HepG2 (cell line): ENCODE results near the gene CLPSL2. TPM values are rescaled to one million over a fixed set of nuclear protein-coding genes. Genes with fewer than 3 reads are reported as not detected.
A peak's percentile ranks its signal among the peaks of the same experiment; 100 is the strongest.

ENCODE experiments used
- ATF7-NPFF ChIP-seq: sonication (generic); formaldehyde crosslinking; IDR thresholded peaks from 2 replicates; pipeline ENCODE4 v1.8.1; 2023; ENCODE audit warnings: mild to moderate bottlenecking, low read depth, missing genetic modification reagents, moderate library complexity
- ELF1 ChIP-seq: sonication (generic); formaldehyde crosslinking; IDR thresholded peaks from 2 replicates; pipeline ENCODE4 v1.4.0; 2020; ENCODE audit warnings: missing genetic modification reagents
- FOXO1 ChIP-seq: sonication (generic); formaldehyde crosslinking; IDR thresholded peaks from 2 replicates; pipeline ENCODE4 v1.4.0; 2020; ENCODE audit warnings: missing genetic modification reagents
- MYC ChIP-seq: sonication (generic); formaldehyde crosslinking; IDR thresholded peaks from 2 replicates; pipeline ENCODE4 v1.9.0; 2021; ENCODE audit warnings: missing genetic modification reagents, borderline replicate concordance
- PAXIP1 ChIP-seq: sonication (generic); formaldehyde crosslinking; conservative IDR thresholded peaks from 2 replicates; pipeline ENCODE4 v1.4.0; 2020; ENCODE audit warnings: mild to moderate bottlenecking, missing genetic modification reagents, moderate library complexity
- PPARG ChIP-seq: conservative IDR thresholded peaks from 2 replicates; pipeline ENCODE4 v1.6.1; 2016; ENCODE audit warnings: missing biosample characterization, missing genetic modification reagents
- RBM39 ChIP-seq: fragments of 200-400 bp; formaldehyde crosslinking; IDR thresholded peaks from one replicate; pipeline ENCODE4 v1.6.1; 2018; ENCODE audit warnings: antibody characterized with exemption, mild to moderate bottlenecking, low read depth, low read length; ENCODE audit not compliant: poor library complexity, severe bottlenecking
- SCMH1 ChIP-seq: sonication (generic); formaldehyde crosslinking; IDR thresholded peaks from 2 replicates; pipeline ENCODE4 v1.9.0; 2021; ENCODE audit warnings: missing genetic modification reagents, mild to moderate bottlenecking, borderline replicate concordance
- SOX6 ChIP-seq, 2 experiments: fragments of 450-650 bp in 1 of 2; sonication (generic) in 1 of 2; formaldehyde crosslinking in 1 of 2; IDR thresholded peaks; 2 replicates each; pipeline versions ENCODE4 v1.4.0 to v1.6.1; 2017 to 2020; ENCODE audit warnings: antibody characterized with exemption in 1 of 2, mild to moderate bottlenecking in 1 of 2, missing genetic modification reagents in 1 of 2
- SP5 ChIP-seq: IDR thresholded peaks from 2 replicates; pipeline ENCODE4 v1.6.1; 2016; ENCODE audit warnings: low read depth, borderline replicate concordance
- ZGPAT ChIP-seq: IDR thresholded peaks from 2 replicates; pipeline ENCODE4 v1.6.1; 2016; ENCODE audit warnings: mild to moderate bottlenecking
- ZKSCAN1 ChIP-seq: fragments of 150-350 bp; IDR thresholded peaks from 2 replicates; pipeline ENCODE4 v1.6.1; 2014; ENCODE audit warnings: low read length
- ZNF280B ChIP-seq: sonication (generic); formaldehyde crosslinking; IDR thresholded peaks from 2 replicates; pipeline ENCODE4 v1.5.0; 2020; ENCODE audit warnings: missing genetic modification reagents, mild to moderate bottlenecking, borderline replicate concordance
- ZNF432 ChIP-seq: sonication (generic); formaldehyde crosslinking; IDR thresholded peaks from 2 replicates; pipeline ENCODE4 v1.5.0; 2020; ENCODE audit warnings: missing genetic modification reagents, mild to moderate bottlenecking, borderline replicate concordance
- ZNF609 ChIP-seq: sonication (generic); formaldehyde crosslinking; IDR thresholded peaks from 2 replicates; pipeline ENCODE4 v1.4.0; 2020; ENCODE audit warnings: mild to moderate bottlenecking, missing genetic modification reagents, borderline replicate concordance
- ZNF672 ChIP-seq: sonication (generic); formaldehyde crosslinking; IDR thresholded peaks from 2 replicates; pipeline ENCODE4 v1.8.1; 2022; ENCODE audit warnings: missing genetic modification reagents
- polyA plus RNA-seq, 8 experiments: library from polyadenylated mRNA; depleted of rRNA in 3 of 8; stranded (reverse) in 7 of 8; unstranded in 1 of 8; fragments of >200 nt; fragmentation: Illumina TruSeq in 4 of 8; extraction: Trizol in 4 of 8; gene quantifications; 2 replicates each; pipeline versions ENCODE4 v1.2.1 to v1.2.3, GENCODE V29; 2011 to 2016; ENCODE audit warnings: low read depth in 4 of 8, missing spikeins in 1 of 8, mixed read lengths in 1 of 8; ENCODE audit not compliant: insufficient read depth in 1 of 8
- total RNA-seq, 5 experiments: library from RNA; depleted of rRNA; stranded (reverse); fragments of >200 nt; fragmentation: Illumina TruSeq; extraction: Trizol; gene quantifications; 2 replicates each; pipeline ENCODE4 v1.2.3, GENCODE V29; 2016; ENCODE audit warnings: low read depth in 1 of 5

The CLPSL2 gene
- total and polyA plus RNA-seq, 2 of the 13 experiments (the other 11 are each of a cell fraction or from before 2014, with no cell fraction given), result not detected

GRCh38 chr6:35739645-35740524 is 36.5 kb upstream of the CLPSL2 start (continued):
- no peak for TF ChIP-seq RBM39
- TF ChIP-seq ZNF672 (CRISPR knock-in tag), result no peak
- TF ChIP-seq ZKSCAN1, result no peak
- TF ChIP-seq ZNF609, result 0 out of 2 replicates have a peak, but pooled peaks have one; percentile 22
- peak; percentile 79 for TF ChIP-seq ZGPAT (CRISPR knock-in tag)
- TF ChIP-seq SOX6 (IDR thresholded peaks at IDR 0.05), result no peak
- peak; percentile 93 for TF ChIP-seq SOX6 (CRISPR knock-in tag; IDR thresholded peaks at IDR 0.05)
- TF ChIP-seq ELF1, result 0 out of 2 replicates have a peak, but pooled peaks have one; percentile 46
- no peak for TF ChIP-seq ZNF280B (CRISPR knock-in tag)
- peak; percentile 31; the same call in 1 of the 2 replicates for TF ChIP-seq FOXO1
- TF ChIP-seq PAXIP1 (CRISPR knock-in tag), result peak; percentile 90
- TF ChIP-seq ZNF432 (CRISPR knock-in tag), result no peak
- TF ChIP-seq ATF7-NPFF, result no peak
- no peak for TF ChIP-seq SP5 (CRISPR knock-in tag)
- TF ChIP-seq MYC, result no peak
- no peak for TF ChIP-seq SCMH1 (CRISPR knock-in tag)
- 0 out of 2 replicates have a peak, but pooled peaks have one; percentile 68 for TF ChIP-seq PPARG (CRISPR knock-in tag)
